GM12878 (cell line): Measurements from ENCODE around the gene ARHGAP5. TPM values are rescaled to one million over a fixed set of nuclear protein-coding genes. Genes with fewer than 3 reads are reported as not detected.

ENCODE experiments used
- ATAC-seq: fragments of 200-7000 bp; cut with Tn5 transposase; 3 replicates; pipeline ENCODE4 v1.9.1; 2020; ENCODE audit warnings: mild to moderate bottlenecking, moderate library complexity
- BruUV-seq: library from RNA; stranded (reverse); fragments of 400-500 nt; replicated peaks from 2 replicates; lab custom pipeline; 2021; lab: Mats Ljungman, UMichigan
- CTCF ChIA-PET: fragments of 300-600 bp; sonication (Branson Sonifier 250); formaldehyde crosslinking; extraction: SDS; loops from one replicate; lab custom pipeline; 2021; ENCODE audit warnings: inconsistent platforms; lab: Yijun Ruan, JAX
- POLR2A ChIA-PET: fragments of 350-600 bp; formaldehyde crosslinking; extraction: SDS; loops from one replicate; lab custom pipeline; 2021; ENCODE audit warnings: inconsistent platforms; lab: Charles Lee
- RAD21 ChIA-PET: fragments of 300-600 bp; sonication (Branson Sonifier 250); formaldehyde crosslinking; loops from one replicate; lab custom pipeline; 2023; ENCODE audit warnings: antibody characterized with exemption; ENCODE audit not compliant: unreplicated experiment; lab: Charles Lee
- SMC1A ChIA-PET: fragments of 300-600 bp; sonication (Branson Sonifier 250); formaldehyde crosslinking; loops from one replicate; lab custom pipeline; 2023; ENCODE audit not compliant: unreplicated experiment, uncharacterized antibody; lab: Charles Lee
- DNase-seq: peaks from one replicate; pipeline ENCODE4 v3.0.0-alpha.2; 2011; ENCODE audit warnings: low read depth, low spot score
- FAIRE-seq: peaks from 3 replicates; lab custom pipeline; 2011; peaks lifted over from hg19 to GRCh38; lab: Jason Lieb, UNC
- H2AFZ ChIP-seq: 2 replicates; pipeline ENCODE4 v1.6.0; 2011; ENCODE audit warnings: low read depth, low read length, control low read depth; ENCODE audit not compliant: control insufficient read depth
- H3K27ac ChIP-seq: 2 replicates; pipeline ENCODE4 v1.5.1; 2011; ENCODE audit warnings: control low read depth; ENCODE audit not compliant: control insufficient read depth, insufficient read depth
- H3K27me3 ChIP-seq, 2 experiments: replicated peaks in 1 of 2; 2 replicates each; pipeline versions ENCODE4 v1.6.0 to v1.6.1; 2011; ENCODE audit warnings: low read length in 1 of 2; ENCODE audit not compliant: control insufficient read depth in 2 of 2, insufficient read depth in 2 of 2
- H3K36me3 ChIP-seq, 2 experiments: 2 replicates each; pipeline ENCODE4 v1.5.1; 2011; ENCODE audit warnings: low read length in 1 of 2; ENCODE audit not compliant: control insufficient read depth in 2 of 2, insufficient read depth in 2 of 2
- H3K4me1 ChIP-seq: 2 replicates; pipeline ENCODE4 v1.6.1; 2011; ENCODE audit warnings: mild to moderate bottlenecking, low read length, moderate library complexity, mixed read lengths; ENCODE audit not compliant: control insufficient read depth, insufficient read depth
- H3K4me2 ChIP-seq: 2 replicates; pipeline ENCODE4 v1.6.0; 2011; ENCODE audit warnings: control low read depth; ENCODE audit not compliant: control insufficient read depth, insufficient read depth
- H3K4me3 ChIP-seq: fragments of 200-600 bp; sonication (generic); 2 replicates; pipeline ENCODE4 v1.5.1; 2016
- H3K79me2 ChIP-seq: 2 replicates; pipeline ENCODE4 v1.6.0; 2011; ENCODE audit warnings: low read length; ENCODE audit not compliant: control insufficient read depth, insufficient read depth
- H3K9ac ChIP-seq: 2 replicates; pipeline ENCODE4 v1.8.0; 2011; ENCODE audit warnings: low read length, control low read depth, mixed read lengths; ENCODE audit not compliant: control insufficient read depth, insufficient read depth
- H3K9me3 ChIP-seq: replicated peaks from 3 replicates; pipeline ENCODE4 v1.5.1; 2011; ENCODE audit warnings: mild to moderate bottlenecking, low read length; ENCODE audit not compliant: control insufficient read depth, insufficient read depth
- H4K20me1 ChIP-seq: 2 replicates; pipeline ENCODE4 v1.6.0; 2011; ENCODE audit not compliant: control insufficient read depth, insufficient read depth
- MYC ChIP-seq: IDR thresholded peaks from 2 replicates; pipeline ENCODE4 v1.6.1; 2011; ENCODE audit warnings: mild to moderate bottlenecking, low read length, moderate library complexity, inconsistent platforms; ENCODE audit not compliant: insufficient read depth, insufficient replicate concordance, insufficient read length, severe bottlenecking
- NR2C2 ChIP-seq: IDR thresholded peaks from 2 replicates; pipeline ENCODE4 v1.6.1; 2011; ENCODE audit warnings: borderline replicate concordance, low read depth; ENCODE audit not compliant: control insufficient read depth, insufficient read length
- PAX5 ChIP-seq: IDR thresholded peaks from 2 replicates; pipeline ENCODE4 v1.6.1; 2011; ENCODE audit warnings: low read depth, low read length, borderline replicate concordance
- RCOR1 ChIP-seq: conservative IDR thresholded peaks from 2 replicates; pipeline ENCODE4 v1.6.1; 2012; ENCODE audit warnings: low read depth, low read length, improper control_type of control experiment
- SUPT20H ChIP-seq: IDR thresholded peaks from 2 replicates; pipeline ENCODE4 v1.6.1; 2011; ENCODE audit warnings: low read depth, mild to moderate bottlenecking, low read length, moderate library complexity, borderline replicate concordance; ENCODE audit not compliant: control insufficient read depth
- in situ Hi-C: fragments of 300-500 bp; cut with MboI; formaldehyde crosslinking; loops from 9 replicates; pipeline ENCODE4 v1.14.3; 2018; ENCODE audit warnings: mixed read lengths
- intact Hi-C: fragments of 100-400 bp; cut with micrococcal nuclease; formaldehyde crosslinking; loops from one replicate; pipeline ENCODE4 v1.14.2; 2022; ENCODE audit not compliant: unreplicated experiment
- polyA plus RNA-seq, 11 experiments: library from polyadenylated mRNA; depleted of rRNA in 4 of 11; unstranded in 6 of 11; stranded (reverse) in 5 of 11; fragments of >200 nt; fragmentation: Nextera tagmentation in 4 of 11; fragmentation: Illumina TruSeq in 1 of 11; extraction: Ambion mirVana in 4 of 11; extraction: Trizol in 1 of 11; gene quantifications; 1 replicate in 1 of 11; 2 replicates in 10 of 11; pipeline versions ENCODE4 v1.2.1 to v1.2.3, GENCODE V29; 2011 to 2016; ENCODE audit warnings: inconsistent platforms in 2 of 11, missing spikeins in 2 of 11, low read depth in 1 of 11
- total RNA-seq, 4 experiments: library from RNA; depleted of rRNA in 3 of 4; stranded (reverse); fragments of >200 nt in 3 of 4; fragmentation: Illumina TruSeq in 1 of 4; extraction: Trizol in 1 of 4; gene quantifications; 2 replicates each; pipeline versions ENCODE4 v1.2.1 to v1.2.3, GENCODE V29; 2013 to 2021
- TF ChIP-seq, protein P1 (sequence below): fragments of 450-650 bp; IDR thresholded peaks from 2 replicates; pipeline ENCODE4 v1.6.1; 2017; ENCODE audit warnings: borderline replicate concordance

ARHGAP5 gene
- total and polyA plus RNA-seq, 10 of the 15 experiments (the other 5 are each of a cell fraction or from before 2014, with no cell fraction given) = 0.91 to 19.6 (median 7.2) TPM

DNA sequence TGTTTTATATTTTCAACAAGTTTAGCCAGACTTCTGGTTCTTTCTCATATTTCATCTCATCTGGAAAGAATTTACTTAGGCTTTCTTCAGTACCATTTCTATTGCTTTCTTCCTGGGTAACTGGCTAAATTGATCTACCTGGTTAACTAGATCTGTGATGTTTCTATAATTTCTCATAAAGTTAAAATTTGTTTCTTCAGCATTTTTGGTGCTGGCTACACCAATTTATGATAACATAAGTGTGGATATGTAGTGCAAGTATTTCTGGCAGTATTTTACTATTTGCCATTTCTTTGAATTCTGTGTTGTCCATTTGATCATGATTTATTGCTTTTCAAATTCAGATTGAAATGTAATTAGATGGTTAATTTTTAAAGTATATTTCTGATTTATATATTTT lies 25.9 kb downstream of the ARHGAP5 start:
- Histone ChIP-seq H3K27me3 (no peaks in the 10 kb centered on the region), H3K27ac (no peak overlapping the region), H3K4me3 (no peak overlapping the region), H3K4me1 (peaks cover 20% of the 10 kb centered on the region), H2AFZ (no peak overlapping the region), H3K36me3 (no peaks in the 10 kb centered on the region; a peak in 1 of 4 replicates), H3K9ac (no peak overlapping the region), H3K79me2 (no peaks in the 10 kb centered on the region), H3K9me3 (no peaks in the 10 kb centered on the region), H4K20me1 (peaks cover 2% of the 10 kb centered on the region; the same call in 1 of the 2 replicates), H3K4me2 (peak overlapping the region; percentile 66)
- POLR2A ChIA-PET = no interaction called here
- intact Hi-C loops (loop anchor here (2.0 kb wide), 1 partner anchor 100 kb away; the partner anchor contains the start of genes RNU6-7 and RNU6-8), in situ Hi-C loops (no loop called here)
- no peak for DNase-seq
- ATAC-seq = no peak
- no peak for FAIRE-seq
- no TSS peak for BruUV-seq
- SMC1A ChIA-PET = interaction anchor here (0.8 kb wide), 1 partner anchor 97 kb away, joined by 3 read pairs; no protein-coding TSS in a partner anchor
- TF ChIP-seq NR2C2 (no peak), SUPT20H (no peak), RCOR1 (no peak), PAX5 (no peak), MYC (no peak)
- TF ChIP-seq, protein P1, sequence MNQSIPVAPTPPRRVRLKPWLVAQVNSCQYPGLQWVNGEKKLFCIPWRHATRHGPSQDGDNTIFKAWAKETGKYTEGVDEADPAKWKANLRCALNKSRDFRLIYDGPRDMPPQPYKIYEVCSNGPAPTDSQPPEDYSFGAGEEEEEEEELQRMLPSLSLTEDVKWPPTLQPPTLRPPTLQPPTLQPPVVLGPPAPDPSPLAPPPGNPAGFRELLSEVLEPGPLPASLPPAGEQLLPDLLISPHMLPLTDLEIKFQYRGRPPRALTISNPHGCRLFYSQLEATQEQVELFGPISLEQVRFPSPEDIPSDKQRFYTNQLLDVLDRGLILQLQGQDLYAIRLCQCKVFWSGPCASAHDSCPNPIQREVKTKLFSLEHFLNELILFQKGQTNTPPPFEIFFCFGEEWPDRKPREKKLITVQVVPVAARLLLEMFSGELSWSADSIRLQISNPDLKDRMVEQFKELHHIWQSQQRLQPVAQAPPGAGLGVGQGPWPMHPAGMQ = no peak
- CTCF ChIA-PET = no interaction called here
- RAD21 ChIA-PET = interaction anchor here (1.6 kb wide), 1 partner anchor 97 kb away, joined by 4 read pairs; no protein-coding TSS in a partner anchor
